Thyroid gland (tissue), 4 donors: ENCODE data around the gene GTF2F2.

Experiments used
- POLR2A ChIP-seq, 2 donors: fragments of 450-650 bp; IDR thresholded peaks; one replicate each; pipeline ENCODE4 v1.6.1; 2017; ENCODE audit warnings: antibody characterized with exemption in 2 of 2, mild to moderate bottlenecking in 2 of 2, moderate library complexity in 1 of 2
- TF ChIP-seq, protein P1 (sequence below), 6 experiments: fragments of 200-600 bp in 3 of 6; fragments of 450-650 bp in 3 of 6; sonication (generic) in 3 of 6; IDR thresholded peaks; one replicate each; pipeline ENCODE4 v1.5.1; 2016 to 2019; ENCODE audit warnings: antibody characterized with exemption in 6 of 6, mild to moderate bottlenecking in 2 of 6, inconsistent platforms in 1 of 6, moderate library complexity in 1 of 6

DNA sequence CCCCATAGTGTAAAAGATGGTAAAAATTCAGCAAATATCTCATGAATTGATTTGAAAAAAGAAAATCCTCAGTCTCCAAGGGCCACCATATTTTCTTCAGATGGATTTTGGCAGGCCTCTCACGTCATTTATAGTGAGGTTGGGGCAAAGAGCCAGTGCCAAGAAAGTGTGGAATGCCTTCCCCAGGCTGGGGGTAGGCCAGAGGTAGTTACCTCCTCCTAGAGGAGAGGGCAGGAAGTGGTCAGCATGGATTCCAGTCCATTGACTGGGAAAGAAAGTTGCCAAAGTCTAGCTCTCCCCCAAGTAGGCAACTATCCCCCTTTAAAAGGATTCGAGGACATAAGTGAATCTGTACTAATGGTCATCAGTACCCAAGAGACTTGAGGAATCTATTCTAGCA is 148.9 kb downstream of the GTF2F2 start:
- TF ChIP-seq, protein P1, sequence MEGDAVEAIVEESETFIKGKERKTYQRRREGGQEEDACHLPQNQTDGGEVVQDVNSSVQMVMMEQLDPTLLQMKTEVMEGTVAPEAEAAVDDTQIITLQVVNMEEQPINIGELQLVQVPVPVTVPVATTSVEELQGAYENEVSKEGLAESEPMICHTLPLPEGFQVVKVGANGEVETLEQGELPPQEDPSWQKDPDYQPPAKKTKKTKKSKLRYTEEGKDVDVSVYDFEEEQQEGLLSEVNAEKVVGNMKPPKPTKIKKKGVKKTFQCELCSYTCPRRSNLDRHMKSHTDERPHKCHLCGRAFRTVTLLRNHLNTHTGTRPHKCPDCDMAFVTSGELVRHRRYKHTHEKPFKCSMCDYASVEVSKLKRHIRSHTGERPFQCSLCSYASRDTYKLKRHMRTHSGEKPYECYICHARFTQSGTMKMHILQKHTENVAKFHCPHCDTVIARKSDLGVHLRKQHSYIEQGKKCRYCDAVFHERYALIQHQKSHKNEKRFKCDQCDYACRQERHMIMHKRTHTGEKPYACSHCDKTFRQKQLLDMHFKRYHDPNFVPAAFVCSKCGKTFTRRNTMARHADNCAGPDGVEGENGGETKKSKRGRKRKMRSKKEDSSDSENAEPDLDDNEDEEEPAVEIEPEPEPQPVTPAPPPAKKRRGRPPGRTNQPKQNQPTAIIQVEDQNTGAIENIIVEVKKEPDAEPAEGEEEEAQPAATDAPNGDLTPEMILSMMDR (IDR thresholded peaks at IDR 0.05): no peak
- TF ChIP-seq POLR2A (IDR thresholded peaks at IDR 0.05): no peak
